HG03469 (cell line): ENCODE data around the gene TFCP2L1.
"Not testable (repeated sequence)": the region's sequence is repeated elsewhere in the genome, so short reads cannot be mapped to it uniquely, and the experiment has no call there.

ENCODE experiments used
- ATAC-seq: cut with Tn5 transposase; IDR thresholded peaks from one replicate; pipeline ENCODE4 v1.9.1; 2021; ENCODE audit warnings: mild to moderate bottlenecking, moderate library complexity, moderate number of reproducible peaks; ENCODE audit not compliant: unreplicated experiment

Gene TFCP2L1

GRCh38 chr2:121284463-121285449 is at the start of gene TFCP2L1:
Gene TFCP2L1, minus strand, starts transcription at chr2:121285202. Its CDS starts 93 bp downstream, at chr2:121285109.
- ATAC-seq: no peak

- peak; percentile 94 for ATAC-seq
Observed at GRCh38 chr2:121333834-121334558, 49.0 kb upstream of the TFCP2L1 start.

- no peak for ATAC-seq
Observed at GRCh38 chr2:121333231-121333630, 48.2 kb upstream of the TFCP2L1 start.

GRCh38 chr2:121331324-121331723 is 46.3 kb upstream of the TFCP2L1 start:
- ATAC-seq: not testable (repeated sequence)

GRCh38 chr2:121330921-121331320 is 45.9 kb upstream of the TFCP2L1 start:
- no peak for ATAC-seq

- no peak for ATAC-seq
Observed at GRCh38 chr2:121329786-121330185, 44.8 kb upstream of the TFCP2L1 start.

GRCh38 chr2:121326628-121327027 is 41.6 kb upstream of the TFCP2L1 start:
- ATAC-seq: no peak

GRCh38 chr2:121324601-121325000 is 39.6 kb upstream of the TFCP2L1 start:
- no peak for ATAC-seq

GRCh38 chr2:121321476-121321875 is 36.5 kb upstream of the TFCP2L1 start:
- ATAC-seq: no peak

- no peak for ATAC-seq
Observed at GRCh38 chr2:121319941-121320340, 34.9 kb upstream of the TFCP2L1 start.

- ATAC-seq: no peak
Observed at GRCh38 chr2:121316986-121317385, 32.0 kb upstream of the TFCP2L1 start.

GRCh38 chr2:121313701-121314100 is 28.7 kb upstream of the TFCP2L1 start:
- ATAC-seq: not testable (repeated sequence)

- no peak for ATAC-seq
Observed at GRCh38 chr2:121309801-121310200, 24.8 kb upstream of the TFCP2L1 start.

GRCh38 chr2:121309323-121309722 is 24.3 kb upstream of the TFCP2L1 start:
- no peak for ATAC-seq

GRCh38 chr2:121307048-121307447 is 22.0 kb upstream of the TFCP2L1 start:
- ATAC-seq: no peak

- ATAC-seq: no peak
Observed at GRCh38 chr2:121304941-121305340, 19.9 kb upstream of the TFCP2L1 start.

- ATAC-seq: no peak
Observed at GRCh38 chr2:121303531-121304263, 18.7 kb upstream of the TFCP2L1 start.

- ATAC-seq: not testable (repeated sequence)
Observed at GRCh38 chr2:121301190-121301589, 16.2 kb upstream of the TFCP2L1 start.

GRCh38 chr2:121298476-121298875 is 13.5 kb upstream of the TFCP2L1 start:
- no peak for ATAC-seq

GRCh38 chr2:121297866-121298265 is 12.9 kb upstream of the TFCP2L1 start:
- ATAC-seq: not testable (repeated sequence)

- ATAC-seq: no peak
Observed at GRCh38 chr2:121297217-121297830, 12.3 kb upstream of the TFCP2L1 start.
